MM.1S (cell line): ENCODE data around the gene NUP98.

Experiments used
- DNase-seq: peaks from one replicate; pipeline ENCODE4 v3.0.0-alpha.2; 2015
- H2AFZ ChIP-seq: fragments of 300-600 bp; sonication (generic); 2 replicates; pipeline ENCODE4 v1.6.0; 2016; ENCODE audit warnings: antibody characterized with exemption, low read length
- H3F3A ChIP-seq: fragments of 300-600 bp; sonication (generic); 2 replicates; pipeline ENCODE4 v1.6.1; 2016; ENCODE audit warnings: mild to moderate bottlenecking, antibody characterized with exemption, low read length, moderate library complexity, mixed read lengths; ENCODE audit not compliant: insufficient read depth
- H3K27ac ChIP-seq: fragments of 300-600 bp; sonication (generic); 2 replicates; pipeline ENCODE4 v1.5.1; 2016; ENCODE audit warnings: mild to moderate bottlenecking, low read length
- H3K27me3 ChIP-seq: fragments of 300-600 bp; sonication (generic); replicated peaks from 2 replicates; pipeline ENCODE4 v1.6.0; 2016; ENCODE audit warnings: low read length; ENCODE audit not compliant: insufficient read depth
- H3K36me3 ChIP-seq: fragments of 300-600 bp; sonication (generic); replicated peaks from 2 replicates; pipeline ENCODE4 v1.6.1; 2016; ENCODE audit warnings: mild to moderate bottlenecking, low read length, mixed read lengths; ENCODE audit not compliant: insufficient read depth
- H3K4me1 ChIP-seq: fragments of 300-600 bp; sonication (generic); 2 replicates; pipeline ENCODE4 v1.6.1; 2016; ENCODE audit warnings: low read length, mixed read lengths
- H3K4me2 ChIP-seq: fragments of 300-600 bp; sonication (generic); 2 replicates; pipeline ENCODE4 v1.6.0; 2016; ENCODE audit warnings: low read depth, low read length
- H3K4me3 ChIP-seq: fragments of 300-600 bp; sonication (generic); 2 replicates; pipeline ENCODE4 v1.5.1; 2016; ENCODE audit warnings: low read length, mixed read lengths
- H3K79me2 ChIP-seq: fragments of 300-600 bp; sonication (generic); 2 replicates; pipeline ENCODE4 v1.6.1; 2016; ENCODE audit warnings: mixed run types, low read length, mixed read lengths
- H3K9ac ChIP-seq: fragments of 300-600 bp; sonication (generic); 2 replicates; pipeline ENCODE4 v1.6.1; 2016; ENCODE audit warnings: low read length, mixed read lengths
- H3K9me2 ChIP-seq: fragments of 300-600 bp; sonication (generic); replicated peaks from 2 replicates; pipeline ENCODE4 v1.6.1; 2016; ENCODE audit warnings: mild to moderate bottlenecking, low read length, mixed read lengths; ENCODE audit not compliant: insufficient read depth
- H3K9me3 ChIP-seq: fragments of 300-600 bp; sonication (generic); replicated peaks from 2 replicates; pipeline ENCODE4 v1.6.1; 2016; ENCODE audit warnings: mild to moderate bottlenecking, low read length, mixed read lengths; ENCODE audit not compliant: insufficient read depth
- H4K20me1 ChIP-seq: fragments of 300-600 bp; sonication (generic); 2 replicates; pipeline ENCODE4 v1.6.1; 2016; ENCODE audit warnings: mild to moderate bottlenecking, low read length, moderate library complexity, mixed read lengths; ENCODE audit not compliant: insufficient read depth
- CTCF ChIP-seq: fragments of 300-600 bp; sonication (generic); IDR thresholded peaks from 2 replicates; pipeline ENCODE4 v1.5.1; 2016; ENCODE audit warnings: antibody characterized with exemption, low read length, mixed read lengths
- EZH2 ChIP-seq: fragments of 300-600 bp; sonication (generic); optimal IDR thresholded peaks from 2 replicates; pipeline ENCODE3; 2017; ENCODE audit warnings: low read depth, mild to moderate bottlenecking, antibody characterized with exemption, low read length, mixed read lengths
- EZH2phosphoT487 ChIP-seq: fragments of 300-600 bp; sonication (generic); IDR thresholded peaks from 2 replicates; pipeline ENCODE4 v1.6.1; 2018; ENCODE audit warnings: antibody characterized with exemption, low read length

The NUP98 gene

GRCh38 chr11:3700410-3700809, 96.9 kb downstream of the NUP98 start:
- no peak overlapping the region for H3K27ac ChIP-seq

GRCh38 chr11:3686751-3687150, 110.6 kb downstream of the NUP98 start:
- Histone ChIP-seq H3K4me3 (no peak overlapping the region), H4K20me1 (no peaks in the 10 kb centered on the region), H3F3A (no peaks in the 10 kb centered on the region), H3K9ac (no peak overlapping the region), H3K4me1 (no peaks in the 10 kb centered on the region), H3K9me2 (no peaks in the 10 kb centered on the region), H3K27me3 (no peaks in the 10 kb centered on the region), H3K4me2 (no peak overlapping the region), H3K27ac (no peak overlapping the region), H3K36me3 (peaks cover 5% of the 10 kb centered on the region; the same call in 1 of the 2 replicates), H2AFZ (no peak overlapping the region), H3K79me2 (no peaks in the 10 kb centered on the region), H3K9me3 (no peaks in the 10 kb centered on the region)
- TF ChIP-seq EZH2 (no peak), EZH2phosphoT487 (no peak)
- DNase-seq = no peak

More at GRCh38 chr11:3700410-3700809, 96.9 kb downstream of the NUP98 start:
- no peak overlapping the region for H3K4me3 ChIP-seq
- H3K27me3 ChIP-seq = no peaks in the 10 kb centered on the region
- H2AFZ ChIP-seq = no peak overlapping the region
- no peak overlapping the region for H3K4me2 ChIP-seq
- no peaks in the 10 kb centered on the region; the same call in 1 of the 2 replicates for H3F3A ChIP-seq
- peaks cover 7% of the 10 kb centered on the region for H3K36me3 ChIP-seq
- DNase-seq = no peak
- no peaks in the 10 kb centered on the region for H3K79me2 ChIP-seq
- no peaks in the 10 kb centered on the region for H4K20me1 ChIP-seq
- H3K9me2 ChIP-seq = no peaks in the 10 kb centered on the region
- H3K4me1 ChIP-seq = no peaks in the 10 kb centered on the region
- H3K9me3 ChIP-seq = no peaks in the 10 kb centered on the region
- H3K9ac ChIP-seq = no peak overlapping the region
- TF ChIP-seq EZH2 (no peak), CTCF (no peak), EZH2phosphoT487 (no peak)

- Histone ChIP-seq H3K4me2 (no peak overlapping the region), H3K79me2 (no peaks in the 10 kb centered on the region), H3K9me2 (no peaks in the 10 kb centered on the region), H3K9ac (no peak overlapping the region), H3F3A (no peaks in the 10 kb centered on the region), H3K36me3 (peaks cover 5% of the 10 kb centered on the region; the same call in 1 of the 2 replicates), H3K9me3 (no peaks in the 10 kb centered on the region), H3K4me1 (no peaks in the 10 kb centered on the region), H3K27me3 (no peaks in the 10 kb centered on the region), H3K27ac (no peak overlapping the region), H4K20me1 (no peaks in the 10 kb centered on the region), H3K4me3 (no peak overlapping the region), H2AFZ (no peak overlapping the region)
- no peak for DNase-seq
- TF ChIP-seq CTCF = no peak
- no peak for TF ChIP-seq EZH2phosphoT487
- TF ChIP-seq EZH2 = no peak
These were observed 111.4 kb downstream of the NUP98 start for GRCh38 chr11:3685923-3686322.

GRCh38 chr11:3684819-3685172, 112.6 kb downstream of the NUP98 start:
- H2AFZ ChIP-seq = no peak overlapping the region
- H3K27me3 ChIP-seq = no peaks in the 10 kb centered on the region
- H4K20me1 ChIP-seq = no peaks in the 10 kb centered on the region
- no peaks in the 10 kb centered on the region for H3F3A ChIP-seq
- H3K79me2 ChIP-seq = no peaks in the 10 kb centered on the region
- H3K4me3 ChIP-seq = no peak overlapping the region
- H3K9me3 ChIP-seq = no peaks in the 10 kb centered on the region
- TF ChIP-seq EZH2 (no peak), CTCF (no peak), EZH2phosphoT487 (no peak)
- no peaks in the 10 kb centered on the region for H3K9me2 ChIP-seq
- DNase-seq = no peak
- H3K4me2 ChIP-seq = no peak overlapping the region
- peaks cover 5% of the 10 kb centered on the region; the same call in 1 of the 2 replicates for H3K36me3 ChIP-seq
- no peak overlapping the region for H3K9ac ChIP-seq
- H3K4me1 ChIP-seq = no peaks in the 10 kb centered on the region
- H3K27ac ChIP-seq = no peak overlapping the region
